GM12892 (cell line): ENCODE results near the gene PIK3C2G.

Source experiments
- POLR2A ChIP-seq: IDR thresholded peaks from 2 replicates; pipeline ENCODE4 v1.6.1; 2011; ENCODE audit warnings: low read depth, low read length, control low read depth
- POLR2AphosphoS5 ChIP-seq: IDR thresholded peaks from 2 replicates; pipeline ENCODE4 v1.6.1; 2011; ENCODE audit warnings: low read depth, low read length, control low read depth
- TAF1 ChIP-seq: IDR thresholded peaks from 2 replicates; pipeline ENCODE4 v1.6.1; 2011; ENCODE audit warnings: low read depth, mild to moderate bottlenecking, control low read depth, low read length, borderline replicate concordance

- TF ChIP-seq TAF1 (no peak), POLR2AphosphoS5 (no peak), POLR2A (no peak)
Observed at GRCh38 chr12:18690653-18691052, 429.3 kb downstream of the PIK3C2G start.
